Measurements from ENCODE around the gene PAX5.

Gene PAX5

DNA sequence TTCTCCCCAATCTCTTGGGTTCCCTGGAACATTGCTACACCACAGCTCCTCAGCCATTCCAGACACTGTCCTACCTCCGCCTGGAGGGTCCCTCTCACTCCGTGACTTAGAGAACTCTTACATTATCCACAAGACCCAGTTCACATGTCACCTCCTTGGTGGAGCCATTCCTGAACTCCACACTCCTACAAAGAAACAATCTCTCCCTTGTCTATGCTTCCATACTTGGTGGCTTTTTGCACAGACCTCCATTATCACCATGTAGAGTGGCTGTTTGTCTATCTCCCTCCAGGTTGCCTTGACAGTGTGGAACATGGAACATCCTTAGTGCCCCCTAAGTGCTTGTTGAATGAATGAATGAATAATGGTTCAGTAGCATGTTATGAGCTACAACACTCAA is 105.9 kb downstream of the PAX5 start:
- DNase-seq: no peak

DNA sequence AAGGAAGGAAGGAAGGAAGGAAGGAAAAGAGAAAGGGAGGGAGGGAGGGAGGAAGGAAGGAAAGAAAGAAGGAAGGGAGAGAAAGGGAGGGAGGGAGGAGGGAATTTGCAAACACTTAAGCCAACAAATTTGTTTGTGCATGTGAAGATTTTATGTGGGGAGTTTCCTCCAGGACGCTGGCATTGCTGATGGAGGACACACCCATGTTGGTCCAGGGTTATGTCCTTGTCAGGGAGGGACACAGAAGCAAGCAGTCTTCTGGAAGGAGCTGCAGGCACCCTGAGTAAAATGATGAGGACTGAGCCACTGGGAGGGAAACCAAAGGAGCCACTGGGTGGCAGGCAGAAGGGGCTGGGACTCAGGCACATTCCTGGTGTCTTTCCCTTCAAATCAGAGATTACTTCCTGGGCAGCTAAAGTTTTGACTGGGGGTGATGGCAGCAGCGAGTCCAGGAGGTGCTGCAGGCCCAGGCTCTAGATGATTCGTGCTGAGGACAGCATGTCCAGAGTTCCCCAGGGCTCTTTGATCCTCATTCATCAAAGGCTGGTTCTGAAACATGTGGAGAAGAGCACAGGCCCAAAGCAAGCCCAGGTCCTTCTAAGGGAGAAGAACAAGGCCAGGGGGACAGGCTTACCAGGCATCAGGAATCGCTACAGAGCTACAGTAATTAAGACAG is 109.2 kb downstream of the PAX5 start:
- no peak for DNase-seq

DNA sequence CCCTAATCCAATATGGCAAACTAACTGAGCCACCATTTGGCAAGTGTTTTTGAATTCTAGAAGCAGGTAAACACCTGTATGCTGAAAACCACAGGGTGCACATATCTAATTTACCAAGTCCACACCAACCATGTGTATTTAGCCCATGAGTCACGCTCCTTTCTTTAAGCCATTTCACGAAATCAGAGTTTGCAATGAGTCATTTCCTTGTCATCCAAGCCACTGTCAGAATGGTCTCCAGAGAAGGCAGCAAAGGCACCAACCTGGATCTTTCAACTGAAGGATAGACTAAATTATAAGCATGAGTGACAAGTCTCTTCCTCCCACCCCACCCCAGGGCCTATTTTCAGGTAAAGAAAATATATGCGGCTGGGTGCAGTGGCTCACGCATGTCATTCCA is 110.0 kb downstream of the PAX5 start:
- DNase-seq: no peak

DNA sequence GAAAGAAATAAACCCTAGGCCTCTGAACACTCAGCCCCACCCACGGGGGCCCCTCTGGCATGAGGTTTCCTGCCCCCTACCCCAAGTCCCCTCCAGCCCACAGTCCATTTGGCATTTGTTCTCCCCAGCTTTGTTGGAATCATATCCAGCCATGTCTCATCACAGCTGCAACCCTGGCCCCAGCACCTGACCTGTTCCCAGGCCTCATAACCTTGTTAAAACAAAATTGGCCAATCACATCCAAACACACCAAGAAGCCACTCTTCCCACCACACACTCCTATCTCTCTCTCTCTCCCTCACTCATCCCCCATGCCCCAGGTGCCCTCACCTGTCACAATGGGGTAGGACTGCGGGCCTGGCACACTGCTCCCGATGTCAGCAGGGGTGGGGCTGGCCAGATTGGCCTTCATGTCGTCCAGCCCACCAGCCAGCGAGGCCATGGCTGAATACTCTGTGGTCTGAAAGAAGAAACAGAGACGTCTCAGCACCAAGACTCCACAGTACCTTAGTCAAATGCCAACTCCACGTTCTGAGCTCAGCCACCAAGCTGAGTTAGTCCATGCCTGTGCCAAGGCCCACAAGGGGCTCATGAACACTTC is 110.9 kb downstream of the PAX5 start:
- no peak for DNase-seq

DNA sequence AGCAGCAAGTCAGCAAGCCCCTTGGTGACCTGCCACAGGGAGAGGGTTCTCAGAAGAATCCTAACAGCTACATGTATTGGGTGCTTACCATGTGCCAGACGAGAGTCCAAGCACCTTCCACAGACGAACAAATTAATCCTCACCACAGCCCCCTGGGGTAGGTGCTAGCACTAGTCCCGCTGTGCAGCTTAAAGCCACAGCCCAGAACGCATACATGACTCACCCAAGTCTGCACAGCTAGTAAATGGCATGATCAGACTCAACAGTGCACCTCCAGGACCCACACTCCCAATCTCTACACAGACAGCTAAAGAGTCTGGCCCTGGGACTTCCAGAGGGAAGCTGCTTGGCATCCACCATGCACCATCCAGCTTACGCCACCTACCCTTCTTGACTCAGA is 111.5 kb downstream of the PAX5 start:
- no peak for DNase-seq

DNA sequence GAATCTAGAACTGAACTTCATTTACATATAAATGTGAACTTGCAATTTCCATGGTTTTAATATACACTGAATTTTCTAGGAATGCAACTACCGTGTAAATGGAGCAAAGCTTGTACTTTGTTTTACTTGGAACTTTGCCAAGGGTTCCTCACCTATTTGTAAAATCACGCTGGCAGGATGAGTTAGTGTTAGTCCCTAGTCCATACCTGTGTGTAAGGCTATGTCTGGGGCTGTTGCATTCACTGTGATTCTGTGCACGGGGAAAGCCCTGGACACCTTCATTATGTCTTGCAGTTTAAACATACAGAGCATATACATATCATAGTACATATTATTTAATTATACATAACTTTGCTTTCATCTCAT is 119.9 kb downstream of the PAX5 start:
- DNase-seq: no peak

DNA sequence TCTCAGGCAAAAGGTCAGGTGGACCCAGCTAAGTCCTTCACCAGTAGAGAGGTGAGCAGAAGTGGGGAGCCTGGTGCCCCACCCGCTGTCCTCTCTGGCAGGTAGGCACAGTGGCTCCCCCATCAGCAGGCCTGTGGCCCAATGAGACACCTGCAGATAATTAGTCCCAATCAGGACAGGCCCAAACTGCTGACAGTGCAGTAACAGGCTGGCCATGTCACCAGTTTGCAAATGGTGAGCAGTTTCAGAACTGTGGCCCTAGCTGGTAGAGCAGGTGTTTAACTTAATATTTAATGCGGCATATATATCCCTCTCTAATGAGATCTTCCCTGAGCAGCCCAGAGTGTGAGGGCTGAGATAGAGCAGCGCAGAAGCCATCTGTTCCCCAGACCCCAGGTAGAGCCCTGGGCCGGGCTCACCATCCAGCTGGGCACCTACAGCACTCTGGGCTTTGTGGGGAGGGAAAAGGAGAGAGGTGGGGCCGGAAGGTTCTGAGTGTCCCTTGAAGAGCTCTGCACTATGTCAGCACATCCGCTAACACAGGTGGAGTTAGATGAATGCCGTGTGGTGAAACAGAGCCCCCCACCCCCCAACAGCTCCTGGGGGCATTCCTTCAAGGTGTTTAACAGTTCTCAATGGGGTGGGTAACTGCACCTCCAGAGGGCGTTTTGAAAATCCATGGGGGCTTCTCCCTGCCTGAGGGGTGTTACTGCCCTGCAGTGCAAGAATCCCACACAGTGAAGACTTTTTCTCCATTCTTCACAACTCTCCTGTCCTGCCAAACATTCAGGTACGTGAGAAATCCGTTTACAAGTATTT is 120.5 kb downstream of the PAX5 start:
- DNase-seq: no peak

DNA sequence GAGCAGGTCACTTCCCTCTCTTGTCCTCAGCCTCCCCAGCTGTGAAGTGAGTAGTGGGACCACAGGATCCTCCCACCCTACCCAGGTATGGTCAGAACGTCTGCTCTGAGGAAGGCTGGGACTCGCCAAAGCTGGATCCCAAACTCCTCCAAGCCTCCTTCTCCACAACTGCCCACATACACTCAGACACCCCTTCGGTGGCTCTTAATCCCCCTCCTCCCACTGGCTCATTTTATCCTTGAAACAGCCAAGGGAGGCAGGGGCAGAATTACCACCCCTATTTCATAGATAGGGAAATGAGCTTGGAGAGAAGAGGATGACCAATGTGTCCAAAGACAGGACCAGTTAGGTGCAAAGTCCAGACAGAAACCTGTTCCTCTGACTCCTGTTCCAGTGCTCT is 121.4 kb downstream of the PAX5 start:
- no peak for DNase-seq

DNA sequence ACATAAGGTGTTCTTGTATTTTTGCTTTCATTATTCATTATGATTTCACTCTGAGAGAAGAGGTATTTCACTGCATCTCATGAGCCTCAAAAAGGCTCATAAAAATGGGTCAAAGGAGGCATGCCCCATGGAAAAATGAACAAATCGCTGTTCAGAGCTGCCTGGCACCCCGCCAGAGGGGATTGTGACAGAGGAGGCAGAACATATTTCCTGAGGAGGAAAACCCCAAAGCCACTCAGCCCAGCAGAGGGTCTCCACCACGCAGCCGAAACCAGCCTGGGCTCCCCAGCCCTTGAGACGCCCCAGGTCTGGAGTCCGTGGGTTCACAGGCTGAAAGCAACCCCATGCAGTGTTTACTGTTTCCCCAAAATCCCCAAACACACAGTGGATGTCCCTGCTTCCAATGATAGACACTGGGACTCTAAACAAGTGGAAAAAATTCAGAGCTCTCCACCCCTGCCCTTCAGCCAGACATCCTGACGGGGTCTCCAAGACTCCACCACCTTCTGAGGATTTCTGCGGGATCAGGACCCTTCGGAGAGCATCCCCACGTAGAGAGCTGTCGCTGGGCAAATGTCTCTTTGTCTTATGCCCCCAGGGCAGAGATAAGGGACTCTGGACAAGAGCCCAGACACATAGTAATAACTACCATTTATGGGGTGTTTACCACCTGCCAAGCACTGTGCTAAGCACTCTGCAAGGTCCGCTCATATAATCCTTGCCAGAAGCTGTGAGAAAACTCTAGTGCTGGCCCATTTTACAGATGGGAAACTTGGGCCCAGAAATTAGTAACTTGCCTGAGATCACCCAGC is 122.3 kb downstream of the PAX5 start:
- no peak for DNase-seq

DNA sequence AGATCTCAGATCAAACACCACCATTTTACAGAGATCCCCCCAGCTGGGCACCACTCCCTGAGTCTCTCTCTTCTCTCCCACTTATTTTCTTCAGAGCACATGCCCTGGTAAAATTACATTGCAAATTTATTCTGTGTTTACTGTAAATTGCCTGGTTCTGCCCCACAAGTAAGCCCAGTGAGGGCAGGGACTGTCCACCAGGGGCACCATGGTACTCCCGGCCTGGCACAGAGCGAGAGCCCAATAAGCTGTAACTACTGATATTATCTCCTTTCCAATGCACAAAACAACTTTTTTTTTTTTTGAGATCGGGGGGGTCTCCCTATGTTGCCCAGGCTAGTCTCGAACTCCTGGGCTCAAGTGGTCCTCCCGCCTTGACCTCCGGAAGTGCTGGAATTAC is 123.0 kb downstream of the PAX5 start:
- no peak for DNase-seq

DNA sequence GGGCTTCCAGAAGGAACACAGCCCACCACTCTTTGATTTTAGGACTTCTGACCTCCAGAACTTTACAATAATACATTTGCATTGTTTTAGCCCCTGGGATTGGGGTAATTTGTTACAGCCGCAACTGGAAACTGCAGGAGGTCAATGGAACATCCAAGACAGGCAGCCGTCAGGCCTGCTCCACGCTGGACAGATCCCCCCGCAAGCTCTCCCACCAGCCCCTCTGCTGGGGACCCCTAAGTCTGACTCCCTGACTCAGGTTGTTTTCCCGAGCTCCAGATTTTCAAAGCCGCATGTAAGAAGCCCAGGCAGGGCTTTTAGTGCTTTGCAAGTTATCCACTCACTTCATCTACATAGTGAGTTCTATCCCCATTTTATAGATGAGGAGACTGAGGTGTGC is 127.6 kb downstream of the PAX5 start:
- DNase-seq: no peak

DNA sequence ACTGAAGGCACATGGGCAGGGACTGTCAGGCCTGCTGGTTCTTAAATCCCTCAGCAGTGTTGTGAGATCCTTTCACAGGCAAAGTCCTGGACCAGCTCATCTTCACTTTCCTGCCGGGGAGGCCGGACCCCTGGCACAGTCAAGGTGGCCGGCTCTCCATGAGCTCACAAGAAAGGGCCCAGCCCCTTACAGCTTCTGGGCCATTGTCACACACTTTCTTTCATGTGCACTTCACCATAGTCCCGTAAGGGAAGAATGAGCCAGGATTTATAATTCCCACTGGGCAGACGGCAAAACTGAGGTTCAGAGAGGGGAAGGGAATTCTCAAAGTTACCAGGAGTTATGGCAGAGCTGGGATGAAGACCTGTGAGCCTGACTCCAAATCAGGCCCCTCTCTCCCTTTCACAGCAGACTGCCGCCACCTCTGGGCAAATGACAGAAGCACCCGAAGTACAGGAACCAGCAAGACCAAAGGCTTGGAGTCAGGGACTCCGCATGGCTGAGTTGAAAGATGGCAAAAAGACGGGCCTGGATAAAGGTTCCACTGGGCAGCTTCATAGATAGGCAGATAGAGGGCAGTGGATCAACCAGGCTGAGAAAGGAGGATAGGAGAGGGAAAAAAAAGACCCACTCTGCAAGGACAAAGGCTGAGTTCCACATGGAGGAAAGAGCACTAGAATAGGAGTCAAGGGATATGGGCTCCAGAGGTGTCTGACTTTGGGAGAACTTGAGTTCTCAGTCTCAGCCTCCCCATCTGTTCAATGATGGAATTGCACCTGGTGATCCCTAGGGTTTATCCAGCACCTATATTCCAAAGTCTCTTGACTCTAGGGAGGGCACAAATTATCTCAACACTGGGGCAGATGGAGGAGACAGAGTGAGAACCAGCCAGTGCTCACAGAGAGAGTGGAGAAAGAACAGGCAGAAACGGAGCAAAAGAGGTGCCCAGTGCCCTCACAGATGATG is 128.7 kb downstream of the PAX5 start:
- DNase-seq: no peak

DNA sequence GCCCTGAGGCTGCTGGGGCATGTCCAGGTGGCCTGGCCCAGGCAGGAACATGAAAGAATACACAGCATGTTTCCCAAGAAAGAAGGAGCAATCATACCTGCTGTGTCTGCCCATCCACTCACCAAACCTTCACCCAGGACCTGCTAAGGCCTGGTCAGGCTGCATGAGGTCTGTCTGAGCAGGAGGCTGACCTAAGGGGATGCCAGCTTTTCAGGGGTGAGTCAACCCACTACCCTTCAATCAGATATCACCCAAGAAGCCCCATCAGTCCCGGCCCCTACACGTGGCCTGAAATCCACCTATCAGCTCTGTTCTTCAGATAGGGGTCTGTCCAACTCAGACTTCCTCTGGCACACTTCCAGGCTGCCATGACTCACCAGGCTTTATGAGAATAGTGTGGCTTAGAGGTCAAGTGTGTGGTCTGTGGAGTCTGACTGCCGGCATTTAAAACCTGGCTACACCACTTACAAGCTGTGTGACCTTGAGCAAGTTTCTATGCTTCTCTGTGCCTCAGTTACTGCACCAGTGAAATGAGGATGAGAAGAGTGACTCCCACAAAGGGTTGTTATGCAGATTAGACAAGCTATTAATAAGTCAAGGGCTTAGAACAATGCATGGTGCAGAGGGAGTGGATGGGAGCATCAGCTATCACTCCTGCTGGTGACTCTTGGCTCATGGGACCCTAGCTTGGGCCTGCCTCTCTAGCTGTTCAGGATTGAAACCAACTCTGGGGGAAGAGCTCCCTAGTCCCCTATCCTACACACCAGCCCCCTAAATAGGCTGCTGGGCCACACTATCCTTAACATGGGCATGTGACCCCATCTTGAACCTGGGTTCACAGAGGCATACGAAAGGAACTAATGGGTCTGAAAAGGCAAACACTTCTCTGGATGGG is 130.3 kb downstream of the PAX5 start:
- no peak for DNase-seq

DNA sequence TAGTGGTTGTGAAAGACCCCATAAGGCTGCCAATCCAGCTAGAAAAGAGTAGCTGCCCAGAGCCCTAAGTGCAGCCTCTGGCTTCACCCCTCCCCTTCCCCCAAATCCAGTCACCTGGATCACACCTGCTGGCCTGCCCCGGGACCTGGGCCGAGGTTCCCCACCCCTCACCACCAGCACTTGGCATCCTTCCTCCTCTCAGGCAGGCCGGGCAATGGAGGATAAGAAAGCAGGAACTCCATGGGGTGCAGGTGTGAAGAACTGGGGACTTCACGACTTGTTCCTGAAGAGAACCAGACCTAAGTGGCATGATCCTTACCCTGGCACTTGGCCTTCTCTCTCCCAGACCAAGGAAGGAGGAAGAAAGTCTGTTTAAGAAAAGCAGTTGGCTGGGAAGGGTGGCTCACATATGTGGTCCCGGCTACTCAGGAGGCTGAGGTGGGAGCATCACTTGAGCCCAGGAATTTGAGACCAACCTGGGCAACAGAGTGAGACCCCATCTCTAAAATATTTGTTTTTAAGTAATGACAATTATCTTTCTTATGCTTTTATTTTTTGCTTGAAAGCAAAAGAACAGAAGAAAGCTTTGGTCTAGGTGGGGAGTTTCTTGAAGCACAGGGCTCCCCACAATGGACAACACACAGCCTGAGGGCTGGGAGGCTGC is 131.1 kb downstream of the PAX5 start:
- DNase-seq: no peak

DNA sequence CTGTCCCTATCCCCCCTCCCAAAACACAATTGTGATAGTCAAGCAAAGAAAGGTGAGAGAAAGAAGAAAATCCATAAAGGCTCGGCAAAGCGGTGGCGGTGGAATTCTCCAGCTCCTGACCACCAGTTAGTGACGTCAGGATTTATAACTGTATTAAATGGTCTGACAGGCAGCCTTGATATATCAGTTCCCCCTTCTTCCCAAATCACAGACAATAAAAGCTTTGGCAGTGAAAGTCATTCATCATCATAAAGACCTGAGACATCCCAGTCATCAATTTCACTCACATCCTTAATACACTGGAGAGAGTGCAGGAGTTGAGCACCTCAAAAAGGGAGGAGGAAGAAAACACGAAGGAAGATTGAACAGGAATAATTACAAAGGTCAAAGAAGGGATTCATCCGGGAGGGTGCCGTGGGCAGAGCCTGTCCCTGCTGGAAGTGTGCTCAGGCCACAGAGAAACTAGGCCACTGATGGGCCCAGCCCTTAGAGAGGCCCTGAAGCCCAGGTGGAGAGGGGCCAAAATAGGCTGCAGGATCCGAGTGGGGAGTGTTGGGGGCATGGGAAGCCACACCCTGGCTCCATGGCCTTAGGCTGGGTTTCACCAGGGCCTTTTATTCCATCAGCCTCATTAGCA is 131.9 kb downstream of the PAX5 start:
- no peak for DNase-seq

DNA sequence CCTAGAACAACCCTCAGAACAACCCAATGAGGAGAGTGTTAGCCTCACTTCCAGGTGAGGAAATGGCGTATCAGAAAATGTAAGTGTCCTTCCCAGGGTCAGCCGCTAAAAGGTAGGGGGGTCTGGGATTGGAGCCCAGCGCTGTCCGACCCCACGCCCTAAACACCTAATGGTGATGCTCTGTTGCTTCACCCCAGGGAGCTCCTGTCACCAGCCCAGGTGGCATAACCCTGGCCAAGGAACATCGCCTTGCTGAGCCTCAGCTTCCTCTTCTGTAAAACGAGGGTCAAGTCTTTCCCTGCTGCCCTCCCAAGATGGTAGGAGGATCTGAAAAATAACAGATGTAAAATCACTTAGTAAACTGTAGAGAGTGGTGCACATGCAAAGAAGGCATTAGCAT is 132.5 kb downstream of the PAX5 start:
- DNase-seq: no peak

DNA sequence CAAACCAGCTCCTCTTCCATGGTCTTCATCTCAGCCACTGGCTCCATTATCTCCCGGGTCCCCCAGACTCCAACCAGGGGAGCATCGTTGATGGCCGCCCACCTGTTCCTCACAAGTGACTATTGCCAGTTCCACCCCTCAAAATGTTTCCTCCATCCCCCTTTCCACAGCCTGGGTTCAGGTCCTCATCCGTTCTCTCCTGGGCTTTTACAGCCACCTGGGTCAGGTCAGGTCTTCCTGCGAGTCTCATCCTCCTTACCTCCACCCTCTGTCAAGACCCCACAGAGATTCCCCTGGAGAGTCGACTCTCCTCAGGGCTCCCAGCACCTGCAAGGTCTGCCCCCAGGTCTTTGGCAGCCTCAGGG is 133.2 kb downstream of the PAX5 start:
- DNase-seq: no peak

DNA sequence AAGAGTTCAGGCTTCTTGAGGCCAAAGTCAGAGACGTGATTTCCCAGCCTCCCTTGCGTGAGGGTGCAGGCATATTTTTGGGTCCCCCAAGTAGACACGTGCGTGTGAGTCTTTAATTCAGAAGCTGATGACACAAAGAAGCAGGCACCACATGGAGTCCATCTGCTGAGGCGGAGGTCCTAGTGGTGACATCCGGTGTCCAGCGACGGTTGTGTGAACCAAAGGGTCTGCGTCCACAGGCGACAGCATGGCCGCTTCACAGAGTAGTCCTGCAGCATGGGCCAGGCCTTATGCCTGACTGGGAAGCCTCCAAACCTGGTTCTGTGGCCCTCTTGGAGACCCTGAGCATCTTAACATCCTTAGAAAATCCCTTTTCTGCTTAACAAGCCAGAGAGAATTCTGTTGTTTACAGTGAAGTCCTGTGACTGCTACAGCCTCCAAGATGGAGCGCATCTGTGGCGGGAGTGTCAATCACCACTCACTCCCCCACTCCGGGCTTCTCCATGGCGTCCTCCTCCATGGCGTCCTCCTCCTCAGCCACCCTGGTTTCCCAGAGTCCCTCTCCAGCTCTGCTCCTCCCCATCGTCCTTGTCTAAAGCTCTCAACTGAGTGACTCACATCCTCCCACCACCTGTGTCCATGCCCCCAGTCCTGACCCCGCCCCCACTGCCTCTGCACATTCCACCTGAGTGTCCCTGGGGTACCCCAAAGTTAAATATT is 133.8 kb downstream of the PAX5 start:
- DNase-seq: no peak

DNA sequence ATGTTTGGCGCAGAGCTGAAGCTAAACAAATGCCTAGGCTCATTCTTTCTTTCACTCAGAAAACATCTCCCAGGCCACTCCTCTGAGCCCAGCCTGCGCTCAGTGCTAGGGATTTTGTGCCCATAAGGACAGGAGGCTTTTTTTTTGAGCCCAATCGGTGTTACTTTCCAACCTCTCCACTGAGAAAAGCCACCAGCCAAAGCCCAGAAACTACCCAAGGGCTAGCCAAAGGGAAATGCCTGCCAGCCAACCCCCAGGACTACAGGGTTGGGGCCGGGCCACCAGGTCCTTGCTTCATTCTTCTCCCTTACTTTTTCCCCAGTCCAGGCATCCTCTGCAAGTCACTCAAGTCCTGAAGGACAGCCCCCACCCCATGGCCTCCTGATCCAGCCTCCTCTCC is 134.7 kb downstream of the PAX5 start:
- DNase-seq: no peak

Data from CD4-positive, alpha-beta T cell treated with Interferon gamma for 1 hour (primary cell).